Tibial nerve (tissue), 4 donors: ENCODE data around the gene UBXN7. TPM values are rescaled to one million over a fixed set of nuclear protein-coding genes. Genes with fewer than 3 reads are reported as not detected.
"Not testable (repeated sequence)": the region's sequence is repeated elsewhere in the genome, so short reads cannot be mapped to it uniquely, and the experiment has no call there.

ENCODE experiments used
- DNase-seq, 2 donors: peaks; one replicate each; pipeline ENCODE4 v3.0.0-alpha.2; 2019; ENCODE audit warnings: low spot score in 2 of 2
- H3K27ac ChIP-seq, 4 donors: fragments of 200-600 bp; sonication (generic) in 3 of 4; one replicate each; pipeline ENCODE4 v1.5.1; 2017 to 2019; ENCODE audit warnings: mild to moderate bottlenecking in 1 of 4
- H3K27me3 ChIP-seq, 2 donors: fragments of 200-600 bp; sonication (generic) in 1 of 2; one replicate each; pipeline versions ENCODE4 v1.5.1 to v1.6.0; 2017 to 2019
- H3K36me3 ChIP-seq, 3 donors: fragments of 200-600 bp; sonication (generic); one replicate each; pipeline ENCODE4 v1.5.1; 2018 to 2019
- H3K4me1 ChIP-seq, 4 donors: fragments of 200-600 bp; sonication (generic) in 3 of 4; one replicate each; pipeline ENCODE4 v1.5.1; 2017 to 2019
- H3K4me3 ChIP-seq, 4 donors: fragments of 200-600 bp; sonication (generic) in 3 of 4; one replicate each; pipeline ENCODE4 v1.5.1; 2017 to 2019; ENCODE audit warnings: mild to moderate bottlenecking in 1 of 4, moderate library complexity in 1 of 4
- H3K9me3 ChIP-seq, 4 donors: fragments of 200-600 bp; sonication (generic) in 3 of 4; one replicate each; pipeline ENCODE4 v1.5.1; 2017 to 2019
- CTCF ChIP-seq, 5 experiments: fragments of 200-600 bp in 3 of 5; fragments of 450-650 bp in 2 of 5; sonication (generic) in 3 of 5; IDR thresholded peaks; one replicate each; pipeline ENCODE4 v1.5.1; 2016 to 2019; ENCODE audit warnings: antibody characterized with exemption in 5 of 5, mild to moderate bottlenecking in 3 of 5, moderate library complexity in 2 of 5
- EP300 ChIP-seq, 2 donors: sonication (generic); formaldehyde crosslinking; IDR thresholded peaks; one replicate each; pipeline ENCODE4 v1.6.1; 2017; ENCODE audit warnings: antibody characterized with exemption in 2 of 2, mild to moderate bottlenecking in 1 of 2
- POLR2A ChIP-seq, 2 donors: fragments of 450-650 bp; IDR thresholded peaks; one replicate each; pipeline ENCODE4 v1.6.1; 2017; ENCODE audit warnings: antibody characterized with exemption in 2 of 2, mild to moderate bottlenecking in 2 of 2, moderate library complexity in 2 of 2
- WGBS, 2 donors: methylation state at CpG; one replicate each; pipeline ENCODE4 v1.1.5; 2018; 5-methylcytosine and 5-hydroxymethylcytosine counted together
- total RNA-seq, 4 donors: library from RNA; depleted of rRNA; stranded (reverse); fragments of >200 nt; gene quantifications; one replicate each; pipeline ENCODE4 v1.1.0, GENCODE V29; 2016

The UBXN7 gene
- total RNA-seq, 4 donors from 2014 or later: 19.0 to 25.2 (median 21.4) TPM

DNA sequence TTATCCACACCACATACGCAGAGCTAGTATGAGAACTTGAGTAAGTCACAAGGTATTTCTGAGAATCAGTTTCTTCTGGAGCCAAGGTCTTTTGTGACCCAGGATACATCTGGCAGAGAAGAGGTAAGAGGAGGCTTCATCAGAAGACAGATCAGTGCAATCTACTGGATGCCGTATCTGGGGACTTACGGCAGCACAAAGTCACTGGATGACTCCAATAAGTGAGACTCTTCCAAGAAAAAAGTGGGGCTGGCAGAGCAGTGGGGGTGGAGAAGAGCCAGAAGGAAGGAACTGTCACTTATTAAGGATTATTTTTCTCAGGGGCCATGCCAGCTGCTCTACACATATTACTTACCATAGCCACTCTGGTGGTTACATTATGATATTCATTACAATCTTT, 31.6 kb upstream of the UBXN7 start:
- Histone ChIP-seq H3K4me1 (no peaks in the 10 kb centered on the region), H3K36me3 (peaks cover 0 to 34% (median 0%) of the 10 kb centered on the region in 3 donors), H3K27me3 (no peaks in the 10 kb centered on the region), H3K4me3 (no peak overlapping the region), H3K9me3 (no peaks in the 10 kb centered on the region), H3K27ac (no peak overlapping the region)
- whole genome bisulfite sequencing, 2 donors: 99% methylated on average over 3 of the region's 3 CpGs
- TF ChIP-seq EP300 (IDR thresholded peaks at IDR 0.05) (no peak), POLR2A (IDR thresholded peaks at IDR 0.05) (no peak), CTCF (IDR thresholded peaks at IDR 0.05) (no peak)
- no peak for DNase-seq

DNA sequence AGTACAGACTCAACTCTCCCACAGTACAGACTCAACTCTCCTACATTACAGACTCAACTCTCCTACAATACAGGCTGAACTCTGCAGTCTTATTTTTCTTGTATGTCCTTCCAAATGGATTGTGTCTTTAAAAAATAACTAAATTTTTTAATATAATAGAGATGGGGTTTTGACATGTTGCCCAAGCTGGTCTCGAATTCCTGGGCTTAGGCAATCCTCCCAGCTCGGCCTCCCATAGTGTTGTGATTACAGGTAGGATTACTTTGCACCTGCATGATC, 31.2 kb upstream of the UBXN7 start:
- Histone ChIP-seq H3K9me3 (no peaks in the 10 kb centered on the region), H3K4me1 (no peaks in the 10 kb centered on the region), H3K27me3 (no peaks in the 10 kb centered on the region), H3K27ac (no peak overlapping the region), H3K4me3 (no peak overlapping the region), H3K36me3 (peaks cover 0 to 32% (median 0%) of the 10 kb centered on the region in 3 donors)
- 97 to 98% methylated on average over 2 of the region's 2 CpGs for WGBS, 2 donors
- DNase-seq: no peak
- TF ChIP-seq CTCF (IDR thresholded peaks at IDR 0.05): no peak
- no peak for TF ChIP-seq EP300 (IDR thresholded peaks at IDR 0.05)
- no peak for TF ChIP-seq POLR2A (IDR thresholded peaks at IDR 0.05)

GRCh38 chr3:196462680-196463477, 30.7 kb upstream of the UBXN7 start:
- not testable (repeated sequence) for H3K4me1 ChIP-seq, H3K27me3 ChIP-seq, H3K27ac ChIP-seq, H3K9me3 ChIP-seq, DNase-seq, H3K4me3 ChIP-seq
- 96 to 100% methylated on average over 1 of the region's 1 CpG for WGBS, 2 donors
- peaks cover 0 to 29% (median 0%) of the 10 kb centered on the region in 3 donors for H3K36me3 ChIP-seq

GRCh38 chr3:196458063-196458462, 25.8 kb upstream of the UBXN7 start:
- Histone ChIP-seq H3K27me3 (no peaks in the 10 kb centered on the region), H3K9me3 (no peaks in the 10 kb centered on the region), H3K4me1 (no peaks in the 10 kb centered on the region), H3K36me3 (peaks cover 0 to 43% (median 0%) of the 10 kb centered on the region in 3 donors), H3K4me3 (no peak overlapping the region), H3K27ac (no peak overlapping the region)
- WGBS, 2 donors: 71 to 79% methylated on average over 4 of the region's 4 CpGs
- TF ChIP-seq EP300 (IDR thresholded peaks at IDR 0.05): no peak
- no peak for TF ChIP-seq POLR2A (IDR thresholded peaks at IDR 0.05)
- no peak for TF ChIP-seq CTCF (IDR thresholded peaks at IDR 0.05)
- no peak for DNase-seq

DNA sequence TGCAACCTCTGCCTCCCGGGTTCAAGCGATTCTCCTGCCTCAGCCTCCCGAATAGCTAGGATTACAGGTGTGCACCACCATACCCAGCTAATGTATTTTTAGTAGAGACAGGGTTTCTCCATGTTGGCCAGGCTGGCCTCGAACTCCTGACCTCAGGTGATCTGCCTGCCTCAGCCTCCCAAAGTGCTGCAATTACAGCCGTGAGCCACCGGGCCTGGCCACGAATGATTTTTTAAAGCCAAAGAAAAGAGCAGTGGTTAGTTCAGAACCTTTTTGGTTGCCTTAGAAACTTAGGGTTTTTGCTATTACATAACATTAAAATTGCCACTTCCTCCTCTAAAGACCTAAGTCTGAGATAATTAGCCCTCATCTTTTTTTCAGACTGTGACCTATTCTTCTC, 25.2 kb upstream of the UBXN7 start:
- not testable (repeated sequence) for H3K27me3 ChIP-seq, H3K27ac ChIP-seq, H3K4me3 ChIP-seq, H3K9me3 ChIP-seq, DNase-seq, H3K4me1 ChIP-seq
- peaks cover 0 to 45% (median 0%) of the 10 kb centered on the region in 3 donors for H3K36me3 ChIP-seq
- 58 to 74% methylated on average over 7 of the region's 7 CpGs for WGBS, 2 donors

DNA sequence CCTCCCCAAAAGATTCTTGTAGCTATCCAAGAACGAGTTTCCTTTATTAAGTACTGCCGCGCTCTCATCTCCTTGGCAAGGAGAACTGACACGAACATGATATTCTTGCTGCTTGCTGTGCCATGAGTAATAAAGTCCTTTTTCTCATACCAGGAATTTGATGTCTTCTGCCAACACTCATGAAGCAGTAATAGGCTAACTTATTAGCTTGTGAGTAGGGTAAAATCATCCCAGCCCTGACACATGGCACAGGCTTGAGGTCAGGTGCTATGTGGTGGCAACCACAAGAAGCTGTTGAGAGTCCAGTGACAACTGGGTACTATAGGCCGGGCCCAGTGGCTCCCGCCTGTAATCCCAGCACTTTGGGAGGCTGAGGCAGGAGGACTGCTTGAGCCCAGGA, 22.7 kb upstream of the UBXN7 start:
- 88% methylated on average over 6 of the region's 6 CpGs for WGBS, 2 donors
- Histone ChIP-seq H3K9me3 (no peaks in the 10 kb centered on the region), H3K36me3 (peaks cover 0 to 38% (median 0%) of the 10 kb centered on the region in 3 donors)

More for the DNA sequence above, 22.7 kb upstream of the UBXN7 start:
- no peaks in the 10 kb centered on the region for H3K4me1 ChIP-seq
- TF ChIP-seq POLR2A (IDR thresholded peaks at IDR 0.05): no peak
- no peak for TF ChIP-seq EP300 (IDR thresholded peaks at IDR 0.05)
- no peak for TF ChIP-seq CTCF (IDR thresholded peaks at IDR 0.05)
- H3K27ac ChIP-seq: no peak overlapping the region
- H3K4me3 ChIP-seq: no peak overlapping the region
- no peak for DNase-seq
- H3K27me3 ChIP-seq: no peaks in the 10 kb centered on the region
